ENCODE measurements around the gene PRSS12. TPM values are rescaled to one million over a fixed set of nuclear protein-coding genes. Genes with fewer than 3 reads are reported as not detected.

PRSS12 gene
- total RNA-seq, 1 experiment from 2014 or later = 3.1 TPM

DNA sequence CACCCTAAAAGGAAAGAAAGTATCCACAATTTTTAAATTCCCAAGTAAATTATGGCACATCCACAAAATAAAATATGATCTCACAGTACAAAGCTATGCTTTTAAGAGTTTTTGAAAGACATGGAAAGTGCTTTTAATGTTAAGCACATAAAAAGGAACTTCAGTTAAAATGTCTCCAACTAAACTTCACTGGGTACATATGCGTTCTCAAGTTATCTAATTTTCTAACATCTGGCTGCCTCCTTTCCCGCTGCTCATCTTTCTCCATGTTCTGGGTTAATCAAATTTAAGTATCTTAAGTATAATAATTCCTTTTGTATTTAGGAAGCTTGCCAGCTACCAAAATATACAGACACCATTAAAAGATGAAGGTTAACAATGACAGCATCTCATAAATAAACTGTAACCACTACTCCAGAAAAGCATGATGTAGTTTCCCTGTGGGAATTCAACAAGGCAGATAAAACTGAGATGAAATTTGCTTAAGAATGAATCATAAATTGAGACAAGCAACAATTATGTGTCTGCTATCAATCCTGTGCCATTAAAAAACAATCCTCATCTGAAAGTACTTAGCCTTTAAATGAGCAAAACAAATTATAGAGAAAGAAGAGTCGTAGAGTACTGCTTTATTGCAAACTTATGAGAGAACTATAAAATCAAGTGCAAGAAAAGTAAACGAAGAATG, 25.1 kb downstream of the PRSS12 start:
- H3K27ac ChIP-seq (ENCODE audit: low read depth, low read length, poor library complexity, severe bottlenecking) = no peak overlapping the region
- POLR2A ChIA-PET (ENCODE audit: low non-redundant PET) = interaction anchor here (0.5 kb wide), 1 partner anchor 9 kb away, joined by 3 read pairs; no protein-coding TSS in a partner anchor
- DNase-seq (ENCODE audit: low spot score) = peak; percentile 48

DNA sequence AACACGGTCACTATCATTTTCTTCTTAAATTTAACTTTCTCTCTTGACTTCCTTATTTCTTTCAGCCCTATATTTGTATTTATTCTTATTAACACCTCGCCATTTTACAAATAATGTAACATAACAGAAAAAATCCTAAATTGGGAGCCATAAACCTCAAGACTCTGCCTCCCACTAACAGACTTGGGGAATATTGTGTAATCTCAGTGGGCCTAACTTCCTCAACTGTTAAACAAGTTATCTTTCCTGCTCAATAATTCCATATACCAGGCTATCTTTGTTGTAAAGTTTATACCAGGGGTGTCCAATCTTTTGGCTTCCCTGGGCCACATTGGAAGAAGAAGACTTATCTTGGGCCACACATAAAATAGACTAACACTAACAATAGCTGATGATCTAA, 26.2 kb downstream of the PRSS12 start:
- POLR2A ChIA-PET (ENCODE audit: low non-redundant PET) = no interaction called here
- DNase-seq (ENCODE audit: low spot score) = no peak
- no peaks in the 10 kb centered on the region for H3K9me3 ChIP-seq (ENCODE audit: low read depth, low read length, poor library complexity, severe bottlenecking)
- peaks cover 4% of the 10 kb centered on the region for H3K4me1 ChIP-seq (ENCODE audit: insufficient read depth, low read length, poor library complexity, severe bottlenecking)
- CTCF ChIA-PET = no interaction called here
- intact Hi-C loops (cut with micrococcal nuclease; ENCODE audit: unreplicated experiment) = no loop called here
- no TSS peak for BruUV-seq (replicated peaks)
- no peak overlapping the region for H3K4me3 ChIP-seq (ENCODE audit: low read depth, low read length, poor library complexity, severe bottlenecking)
- TF ChIP-seq, protein P1, sequence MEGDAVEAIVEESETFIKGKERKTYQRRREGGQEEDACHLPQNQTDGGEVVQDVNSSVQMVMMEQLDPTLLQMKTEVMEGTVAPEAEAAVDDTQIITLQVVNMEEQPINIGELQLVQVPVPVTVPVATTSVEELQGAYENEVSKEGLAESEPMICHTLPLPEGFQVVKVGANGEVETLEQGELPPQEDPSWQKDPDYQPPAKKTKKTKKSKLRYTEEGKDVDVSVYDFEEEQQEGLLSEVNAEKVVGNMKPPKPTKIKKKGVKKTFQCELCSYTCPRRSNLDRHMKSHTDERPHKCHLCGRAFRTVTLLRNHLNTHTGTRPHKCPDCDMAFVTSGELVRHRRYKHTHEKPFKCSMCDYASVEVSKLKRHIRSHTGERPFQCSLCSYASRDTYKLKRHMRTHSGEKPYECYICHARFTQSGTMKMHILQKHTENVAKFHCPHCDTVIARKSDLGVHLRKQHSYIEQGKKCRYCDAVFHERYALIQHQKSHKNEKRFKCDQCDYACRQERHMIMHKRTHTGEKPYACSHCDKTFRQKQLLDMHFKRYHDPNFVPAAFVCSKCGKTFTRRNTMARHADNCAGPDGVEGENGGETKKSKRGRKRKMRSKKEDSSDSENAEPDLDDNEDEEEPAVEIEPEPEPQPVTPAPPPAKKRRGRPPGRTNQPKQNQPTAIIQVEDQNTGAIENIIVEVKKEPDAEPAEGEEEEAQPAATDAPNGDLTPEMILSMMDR (conservative IDR thresholded peaks at IDR 0.05; ENCODE audit: low read depth, low read length) = no peak
- H3K36me3 ChIP-seq (ENCODE audit: insufficient read depth, low read length, poor library complexity, severe bottlenecking) = no peaks in the 10 kb centered on the region
- no peak overlapping the region for H3K27ac ChIP-seq (ENCODE audit: low read depth, low read length, poor library complexity, severe bottlenecking)
- no peaks in the 10 kb centered on the region for H3K27me3 ChIP-seq (replicated peaks; ENCODE audit: insufficient read depth, low read depth, low read length, poor library complexity)

More for the DNA sequence above, 25.1 kb downstream of the PRSS12 start:
- intact Hi-C loops (cut with micrococcal nuclease; ENCODE audit: unreplicated experiment) = no loop called here
- no peaks in the 10 kb centered on the region for H3K27me3 ChIP-seq (replicated peaks; ENCODE audit: insufficient read depth, low read depth, low read length, poor library complexity)
- CTCF ChIA-PET = no interaction called here
- H3K4me3 ChIP-seq (ENCODE audit: low read depth, low read length, poor library complexity, severe bottlenecking) = no peak overlapping the region
- no peaks in the 10 kb centered on the region for H3K9me3 ChIP-seq (ENCODE audit: low read depth, low read length, poor library complexity, severe bottlenecking)
- H3K36me3 ChIP-seq (ENCODE audit: insufficient read depth, low read length, poor library complexity, severe bottlenecking) = no peaks in the 10 kb centered on the region
- no TSS peak for BruUV-seq (replicated peaks)
- no peak for TF ChIP-seq EZH2 (IDR thresholded peaks at IDR 0.05; ENCODE audit: borderline replicate concordance, low read depth, low read length, poor library complexity, severe bottlenecking)
- TF ChIP-seq, protein P1 (conservative IDR thresholded peaks at IDR 0.05; ENCODE audit: low read depth, low read length) = no peak
- H3K4me1 ChIP-seq (ENCODE audit: insufficient read depth, low read length, poor library complexity, severe bottlenecking) = peaks cover 4% of the 10 kb centered on the region

DNA sequence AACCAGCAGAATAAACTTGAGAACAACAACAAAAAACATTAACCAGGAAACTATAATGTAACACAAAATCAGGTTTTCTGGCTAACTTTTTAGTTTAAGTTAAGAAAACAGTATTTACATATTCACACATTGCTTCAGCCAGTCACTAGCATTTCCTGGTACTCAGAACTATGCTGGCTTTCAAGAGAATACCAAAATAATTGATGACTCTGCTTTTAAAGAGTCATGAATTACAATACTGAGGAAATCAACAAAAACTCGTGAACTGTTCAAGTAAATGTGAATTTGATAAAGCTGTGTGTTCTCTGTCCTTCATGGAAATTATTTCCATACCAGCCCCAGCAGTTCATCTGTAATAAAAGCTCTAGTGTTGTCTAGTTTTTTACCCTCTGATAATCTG, 27.4 kb downstream of the PRSS12 start:
- CTCF ChIA-PET = no interaction called here
- no peak for DNase-seq (ENCODE audit: low spot score)

More for the DNA sequence above, 27.4 kb downstream of the PRSS12 start:
- Histone ChIP-seq H3K4me3 (ENCODE audit: low read depth, low read length, poor library complexity, severe bottlenecking) (no peak overlapping the region), H3K27me3 (replicated peaks; ENCODE audit: insufficient read depth, low read depth, low read length, poor library complexity) (no peaks in the 10 kb centered on the region), H3K27ac (ENCODE audit: low read depth, low read length, poor library complexity, severe bottlenecking) (no peak overlapping the region), H3K9me3 (ENCODE audit: low read depth, low read length, poor library complexity, severe bottlenecking) (no peaks in the 10 kb centered on the region), H3K36me3 (ENCODE audit: insufficient read depth, low read length, poor library complexity, severe bottlenecking) (no peaks in the 10 kb centered on the region), H3K4me1 (ENCODE audit: insufficient read depth, low read length, poor library complexity, severe bottlenecking) (peaks cover 4% of the 10 kb centered on the region)
- POLR2A ChIA-PET (ENCODE audit: low non-redundant PET) = no interaction called here
- no TSS peak for BruUV-seq (replicated peaks)
- no peak for TF ChIP-seq EZH2 (IDR thresholded peaks at IDR 0.05; ENCODE audit: borderline replicate concordance, low read depth, low read length, poor library complexity, severe bottlenecking)
- TF ChIP-seq, protein P1 (conservative IDR thresholded peaks at IDR 0.05; ENCODE audit: low read depth, low read length) = no peak
- intact Hi-C loops (cut with micrococcal nuclease; ENCODE audit: unreplicated experiment) = no loop called here

Data from A673 (cell line).